IMR-90 (cell line): Measurements from ENCODE around the gene C17orf67. TPM values are rescaled to one million over a fixed set of nuclear protein-coding genes. Genes with fewer than 3 reads are reported as not detected.

Experiments
- ATAC-seq: fragments of 200-7000 bp; cut with Tn5 transposase; 2 replicates; pipeline ENCODE4 v1.9.1; 2020; ENCODE audit warnings: low read depth, mild to moderate bottlenecking, moderate library complexity
- BruUV-seq: library from RNA; stranded (reverse); fragments of 400-500 nt; replicated peaks from 2 replicates; lab custom pipeline; 2021; lab: Mats Ljungman, UMichigan
- CTCF ChIA-PET: fragments of 300-600 bp; formaldehyde crosslinking; extraction: SDS; loops from one replicate; lab custom pipeline; 2021; ENCODE audit warnings: antibody characterized with exemption; lab: Yijun Ruan, JAX
- POLR2A ChIA-PET: fragments of 300-600 bp; sonication (Branson Sonifier 250); formaldehyde crosslinking; loops from one replicate; lab custom pipeline; 2022; ENCODE audit warnings: antibody characterized with exemption; ENCODE audit not compliant: unreplicated experiment; lab: Charles Lee
- DNase-seq: peaks from one replicate; pipeline ENCODE4 v3.0.0; 2013
- H2AFZ ChIP-seq: replicated peaks from 2 replicates; pipeline ENCODE3; 2013; ENCODE audit warnings: low read length, mild to moderate bottlenecking; ENCODE audit not compliant: poor library complexity
- H2AK5ac ChIP-seq: 2 replicates; pipeline ENCODE4 v1.6.1; 2013; ENCODE audit warnings: low read depth, low read length, inconsistent platforms
- H2AK9ac ChIP-seq: replicated peaks from 2 replicates; pipeline ENCODE3; 2013; ENCODE audit warnings: mild to moderate bottlenecking, low read depth, low read length, moderate library complexity; ENCODE audit not compliant: poor library complexity
- H2BK120ac ChIP-seq: 2 replicates; pipeline ENCODE4 v1.6.1; 2013; ENCODE audit warnings: low read depth, low read length, inconsistent platforms
- H2BK15ac ChIP-seq: 3 replicates; pipeline ENCODE4 v1.6.1; 2013; ENCODE audit warnings: low read depth, low read length, inconsistent platforms
- H2BK20ac ChIP-seq: 2 replicates; pipeline ENCODE4 v1.6.1; 2013; ENCODE audit warnings: low read depth, mild to moderate bottlenecking, inconsistent platforms, low read length, moderate library complexity
- H2BK5ac ChIP-seq: 2 replicates; pipeline ENCODE4 v1.6.1; 2013; ENCODE audit warnings: mild to moderate bottlenecking, low read depth, low read length, inconsistent platforms; ENCODE audit not compliant: poor library complexity, severe bottlenecking
- H3K14ac ChIP-seq: replicated peaks from 2 replicates; pipeline ENCODE4 v1.6.1; 2013; ENCODE audit warnings: low read depth, low read length, inconsistent platforms
- H3K18ac ChIP-seq: 2 replicates; pipeline ENCODE4 v1.6.1; 2013; ENCODE audit warnings: low read depth, low read length, control low read depth
- H3K23ac ChIP-seq: 2 replicates; pipeline ENCODE4 v1.6.1; 2013; ENCODE audit warnings: low read depth, low read length, inconsistent platforms
- H3K27ac ChIP-seq: 2 replicates; pipeline ENCODE4 v1.5.1; 2013; ENCODE audit warnings: mild to moderate bottlenecking, control low read depth, low read length; ENCODE audit not compliant: insufficient read depth
- H3K27me3 ChIP-seq: 2 replicates; pipeline ENCODE4 v1.6.1; 2013; ENCODE audit warnings: low read length; ENCODE audit not compliant: control insufficient read depth, insufficient read depth
- H3K36me3 ChIP-seq: 2 replicates; pipeline ENCODE4 v1.6.1; 2013; ENCODE audit warnings: low read length, mixed read lengths; ENCODE audit not compliant: control insufficient read depth, insufficient read depth
- H3K4ac ChIP-seq: 2 replicates; pipeline ENCODE4 v1.6.1; 2013; ENCODE audit warnings: low read depth, low read length, inconsistent platforms
- H3K4me1 ChIP-seq: 2 replicates; pipeline ENCODE4 v1.6.1; 2013; ENCODE audit warnings: low read length, mixed read lengths; ENCODE audit not compliant: control insufficient read depth, insufficient read depth
- H3K4me2 ChIP-seq: 2 replicates; pipeline ENCODE4 v1.6.1; 2013; ENCODE audit warnings: low read depth, mild to moderate bottlenecking, control low read depth, low read length, moderate library complexity
- H3K4me3 ChIP-seq: 2 replicates; pipeline ENCODE4 v1.5.1; 2013; ENCODE audit warnings: low read depth, mild to moderate bottlenecking, control low read depth, low read length, moderate library complexity; ENCODE audit not compliant: insufficient read depth
- H3K56ac ChIP-seq: 2 replicates; pipeline ENCODE4 v1.6.1; 2013; ENCODE audit warnings: low read length, inconsistent platforms; ENCODE audit not compliant: insufficient read depth; ENCODE audit errors: extremely low read depth
- H3K79me1 ChIP-seq, 2 experiments: 2 replicates each; pipeline ENCODE4 v1.6.1; 2013; ENCODE audit warnings: low read length in 2 of 2, inconsistent platforms in 1 of 2, low read depth in 1 of 2
- H3K9ac ChIP-seq: 2 replicates; pipeline ENCODE4 v1.6.1; 2013; ENCODE audit warnings: low read depth, low read length, control low read depth
- H3K9me1 ChIP-seq: 2 replicates; pipeline ENCODE4 v1.6.1; 2013; ENCODE audit warnings: low read length, inconsistent platforms; ENCODE audit not compliant: insufficient read depth
- H3K9me3 ChIP-seq: 2 replicates; pipeline ENCODE4 v1.6.1; 2013; ENCODE audit warnings: low read length; ENCODE audit not compliant: control insufficient read depth, insufficient read depth
- H4K20me1 ChIP-seq: 2 replicates; pipeline ENCODE4 v1.6.1; 2013; ENCODE audit warnings: low read length, inconsistent platforms; ENCODE audit not compliant: insufficient read depth
- H4K5ac ChIP-seq: 2 replicates; pipeline ENCODE4 v1.6.1; 2013; ENCODE audit warnings: mild to moderate bottlenecking, low read depth, low read length, control low read depth
- H4K8ac ChIP-seq, 2 experiments: 2 replicates each; pipeline ENCODE4 v1.6.1; 2013; ENCODE audit warnings: low read depth in 2 of 2, low read length in 2 of 2, control low read depth in 1 of 2, inconsistent platforms in 1 of 2
- H4K91ac ChIP-seq: 2 replicates; pipeline ENCODE4 v1.6.1; 2013; ENCODE audit warnings: low read depth, low read length, inconsistent platforms; ENCODE audit not compliant: insufficient read depth
- BHLHE40 ChIP-seq: fragments of 150-350 bp; IDR thresholded peaks from 2 replicates; pipeline ENCODE4 v1.6.1; 2016; ENCODE audit warnings: mild to moderate bottlenecking, low read depth, low read length
- MAFK ChIP-seq: IDR thresholded peaks from 2 replicates; pipeline ENCODE4 v1.6.1; 2012; ENCODE audit warnings: low read depth, low read length, improper control_type of control experiment
- MXI1 ChIP-seq: IDR thresholded peaks from 2 replicates; pipeline ENCODE4 v1.6.1; 2012; ENCODE audit warnings: low read depth, mild to moderate bottlenecking, low read length, moderate library complexity, borderline replicate concordance
- RCOR1 ChIP-seq: IDR thresholded peaks from 2 replicates; pipeline ENCODE4 v1.6.1; 2012; ENCODE audit warnings: mild to moderate bottlenecking, low read length, improper control_type of control experiment; ENCODE audit not compliant: insufficient replicate concordance
- SMC3 ChIP-seq: fragments of 150-350 bp; IDR thresholded peaks from 2 replicates; pipeline ENCODE4 v1.6.1; 2016; ENCODE audit warnings: low read depth, mild to moderate bottlenecking, antibody characterized with exemption, low read length, moderate library complexity
- WGBS, 2 experiments: methylation state at CpG; one replicate each; pipeline versions ENCODE4 v1.1.5 to v1.1.7; 2013; ENCODE audit warnings: missing lambda C conversion rate in 2 of 2; ENCODE audit not compliant: insufficient read length in 1 of 2; ENCODE audit errors: extremely low coverage in 2 of 2; 5-methylcytosine and 5-hydroxymethylcytosine counted together
- dilution Hi-C: fragments of 300-500 bp; cut with HindIII; formaldehyde crosslinking; loops from one replicate; pipeline ENCODE4 v1.14.3; 2018; ENCODE audit warnings: low sequenced_read_pairs; ENCODE audit not compliant: unreplicated experiment
- in situ Hi-C: fragments of 300-500 bp; cut with MboI; formaldehyde crosslinking; loops from 3 replicates; pipeline ENCODE4 v1.14.3; 2019; ENCODE audit warnings: low sequenced_read_pairs, inconsistent platforms, mixed read lengths
- intact Hi-C: fragments of 100-400 bp; cut with micrococcal nuclease; formaldehyde crosslinking; loops from 2 replicates; pipeline ENCODE4 v1.10.0; 2022
- polyA plus RNA-seq, 3 experiments: library from polyadenylated mRNA; depleted of rRNA; stranded (reverse); fragments of >200 nt; gene quantifications; 2 replicates each; pipeline ENCODE4 v1.2.3, GENCODE V29; 2012; ENCODE audit warnings: low replicate concordance in 1 of 3
- total RNA-seq: library from RNA; depleted of rRNA; stranded (reverse); fragments of >200 nt; gene quantifications from 2 replicates; pipeline ENCODE4 v1.2.3, GENCODE V29; 2012
- TF ChIP-seq, protein P1 (sequence below): conservative IDR thresholded peaks from 2 replicates; pipeline ENCODE4 v1.5.1; 2012; ENCODE audit warnings: mild to moderate bottlenecking, low read depth, low read length, improper control_type of control experiment

The C17orf67 gene
- total and polyA plus RNA-seq, 2 of the 4 experiments (the other 2 are of a cell fraction), result 0.18 to 1.1 TPM

DNA sequence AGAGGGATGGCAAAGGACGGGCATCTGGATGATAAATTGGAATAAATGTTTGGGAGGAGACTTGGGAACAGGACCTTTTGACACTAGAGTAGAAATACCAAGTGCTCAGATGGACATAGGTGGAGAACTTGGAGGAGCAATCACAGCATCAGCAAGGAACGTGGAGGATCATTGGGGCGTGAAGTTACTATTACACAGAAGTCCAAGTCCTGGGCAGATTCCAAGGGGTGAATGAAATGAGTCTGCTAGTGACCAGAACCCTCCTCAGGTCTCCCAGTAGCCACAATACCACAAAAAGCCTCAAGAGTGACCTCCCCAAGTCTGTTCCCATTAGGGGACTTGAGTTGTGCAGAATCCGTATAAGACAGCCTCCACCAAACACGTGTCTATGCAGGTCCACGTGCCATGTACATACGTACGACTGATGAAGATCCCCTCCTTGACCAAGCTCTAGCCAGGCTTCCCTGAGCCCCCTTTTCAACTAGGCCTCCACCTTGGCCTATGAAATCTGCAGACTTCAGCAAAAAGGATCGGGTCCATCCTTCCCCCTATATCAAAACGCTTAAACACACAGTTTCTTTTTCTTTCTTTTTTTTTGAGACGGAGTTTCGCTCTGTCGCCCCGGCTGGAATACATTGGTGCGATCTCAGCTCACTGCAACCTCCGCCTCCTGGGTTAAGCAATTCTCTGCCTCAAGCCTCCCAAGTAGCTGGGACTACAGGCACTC, 2.2 kb downstream of the C17orf67 start:
- TF ChIP-seq RCOR1 (no peak), MAFK (peak; percentile 59; the same call in 1 of the 2 replicates), BHLHE40 (no peak), SMC3 (no peak), MXI1 (no peak)
- TF ChIP-seq, protein P1, sequence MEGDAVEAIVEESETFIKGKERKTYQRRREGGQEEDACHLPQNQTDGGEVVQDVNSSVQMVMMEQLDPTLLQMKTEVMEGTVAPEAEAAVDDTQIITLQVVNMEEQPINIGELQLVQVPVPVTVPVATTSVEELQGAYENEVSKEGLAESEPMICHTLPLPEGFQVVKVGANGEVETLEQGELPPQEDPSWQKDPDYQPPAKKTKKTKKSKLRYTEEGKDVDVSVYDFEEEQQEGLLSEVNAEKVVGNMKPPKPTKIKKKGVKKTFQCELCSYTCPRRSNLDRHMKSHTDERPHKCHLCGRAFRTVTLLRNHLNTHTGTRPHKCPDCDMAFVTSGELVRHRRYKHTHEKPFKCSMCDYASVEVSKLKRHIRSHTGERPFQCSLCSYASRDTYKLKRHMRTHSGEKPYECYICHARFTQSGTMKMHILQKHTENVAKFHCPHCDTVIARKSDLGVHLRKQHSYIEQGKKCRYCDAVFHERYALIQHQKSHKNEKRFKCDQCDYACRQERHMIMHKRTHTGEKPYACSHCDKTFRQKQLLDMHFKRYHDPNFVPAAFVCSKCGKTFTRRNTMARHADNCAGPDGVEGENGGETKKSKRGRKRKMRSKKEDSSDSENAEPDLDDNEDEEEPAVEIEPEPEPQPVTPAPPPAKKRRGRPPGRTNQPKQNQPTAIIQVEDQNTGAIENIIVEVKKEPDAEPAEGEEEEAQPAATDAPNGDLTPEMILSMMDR, result no peak
- Histone ChIP-seq H3K14ac (no peak overlapping the region), H3K23ac (peak overlapping the region; percentile 7; the same call in 1 of the 2 replicates), H2BK120ac (no peak overlapping the region), H2BK5ac (no peak overlapping the region), H3K4me3 (no peak overlapping the region), H3K4me2 (no peak overlapping the region), H2BK20ac (no peak overlapping the region), H4K8ac (peak overlapping the region in 1 of 2 experiments; percentile 7; a peak in 1 of 4 replicates), H3K27me3 (no peaks in the 10 kb centered on the region), H3K18ac (no peak overlapping the region), H4K5ac (no peak overlapping the region), H3K27ac (no peak overlapping the region), H3K4me1 (peaks cover 8% of the 10 kb centered on the region), H3K36me3 (no peaks in the 10 kb centered on the region; the same call in 1 of the 2 replicates), H4K20me1 (peaks cover 19% of the 10 kb centered on the region), H2AFZ (no peak overlapping the region), H2BK15ac (no peak overlapping the region), H2AK9ac (no peak overlapping the region), H3K9me3 (no peaks in the 10 kb centered on the region), H4K91ac (no peak overlapping the region), H2AK5ac (no peak overlapping the region), H3K9ac (no peak overlapping the region), H3K56ac (no peak overlapping the region), H3K9me1 (peaks cover 21% of the 10 kb centered on the region), H3K79me1 (peaks cover 36 to 51% of the 10 kb centered on the region in 2 experiments), H3K4ac (no peak overlapping the region)
- ChIA-PET POLR2A (no interaction called here), CTCF (no interaction called here)
- no TSS peak for BruUV-seq
- in situ Hi-C loops, result no loop called here
- intact Hi-C loops, result loop anchor here (5.0 kb wide), 1 partner anchor 239 kb away; the partner anchor contains the start of gene NOG
- WGBS, 2 experiments, result 99% methylated on average over 13 of the region's 16 CpGs; no CpG with 5 or more reads in 1 of the 2 experiments
- dilution Hi-C loops, result no loop called here
- ATAC-seq, result no peak
- DNase-seq, result no peak
